ENCODE results near the gene ZNF628. TPM values are rescaled to one million over a fixed set of nuclear protein-coding genes. Genes with fewer than 3 reads are reported as not detected.

Gene ZNF628
- total RNA-seq, 1 experiment from 2014 or later: 21.7 TPM

- POLR2A ChIA-PET: no interaction called here
- intact Hi-C loops (cut with micrococcal nuclease; ENCODE audit: unreplicated experiment): no loop called here
- CTCF ChIA-PET: no interaction called here
- Histone ChIP-seq H3K9me3 (ENCODE audit: control insufficient read depth, insufficient read depth, low read depth, low read length) (no peaks in the 10 kb centered on the region), H3K27me3 (ENCODE audit: control insufficient read depth, insufficient read depth, low read length) (no peaks in the 10 kb centered on the region), H3K36me3 (ENCODE audit: control insufficient read depth, insufficient read depth, low read length) (no peaks in the 10 kb centered on the region), H3K4me1 (ENCODE audit: control insufficient read depth, insufficient read depth, low read length) (peaks cover 21% of the 10 kb centered on the region), H3K27ac (ENCODE audit: low read length) (no peak within 1 kb of the TSS), H3K4me3 (ENCODE audit: low read depth in 2 of 2, low read length in 2 of 2) (no peak within 1 kb of the TSS)
- ATAC-seq: no peak
- no peak for DNase-seq (ENCODE audit: low read depth, low spot score)
- in situ Hi-C loops (cut with HindIII; ENCODE audit: low pct_unique_long_range_greater_than_20kb, low sequenced_read_pairs): no loop called here
- no TSS peak for BruUV-seq (replicated peaks)
- no peak for TF ChIP-seq TCF7L2 (IDR thresholded peaks at IDR 0.05; ENCODE audit: low read depth, low read length)
- TF ChIP-seq SIN3A (IDR thresholded peaks at IDR 0.05; ENCODE audit: borderline replicate concordance, insufficient read depth, low read depth, low read length): no peak
- no peak for TF ChIP-seq POLR2AphosphoS5 (IDR thresholded peaks at IDR 0.05; ENCODE audit: low read depth, low read length)
- TF ChIP-seq REST (IDR thresholded peaks at IDR 0.05; ENCODE audit: insufficient read depth in 1 of 2, low read depth in 2 of 2, low read length in 1 of 2): no peak
- TF ChIP-seq CTCF (IDR thresholded peaks at IDR 0.05): no peak
Measured at GRCh38 chr19:55464662-55465054, 11.8 kb upstream of the ZNF628 start, which contains the start of gene C19orf85. Gene C19orf85, minus strand, starts transcription at chr19:55464751. Its CDS starts 197 bp downstream, at chr19:55464554.

GRCh38 chr19:55465460-55466240 lies 10.8 kb upstream of the ZNF628 start:
- CTCF ChIA-PET: no interaction called here
- H3K9me3 ChIP-seq (ENCODE audit: control insufficient read depth, insufficient read depth, low read depth, low read length): no peaks in the 10 kb centered on the region

More at GRCh38 chr19:55465460-55466240, 10.8 kb upstream of the ZNF628 start:
- Histone ChIP-seq H3K27me3 (ENCODE audit: control insufficient read depth, insufficient read depth, low read length) (no peaks in the 10 kb centered on the region), H3K4me1 (ENCODE audit: control insufficient read depth, insufficient read depth, low read length) (peaks cover 12% of the 10 kb centered on the region; the same call in 1 of the 2 replicates), H3K36me3 (ENCODE audit: control insufficient read depth, insufficient read depth, low read length) (no peaks in the 10 kb centered on the region), H3K27ac (ENCODE audit: low read length) (no peak overlapping the region), H3K4me3 (ENCODE audit: low read depth in 2 of 2, low read length in 2 of 2) (no peak overlapping the region)
- intact Hi-C loops (cut with micrococcal nuclease; ENCODE audit: unreplicated experiment) (no loop called here), in situ Hi-C loops (cut with HindIII; ENCODE audit: low pct_unique_long_range_greater_than_20kb, low sequenced_read_pairs) (no loop called here)
- ATAC-seq (no peak), DNase-seq (ENCODE audit: low read depth, low spot score) (no peak)
- POLR2A ChIA-PET: no interaction called here
- TF ChIP-seq POLR2AphosphoS5 (IDR thresholded peaks at IDR 0.05; ENCODE audit: low read depth, low read length): no peak
- no peak for TF ChIP-seq SIN3A (IDR thresholded peaks at IDR 0.05; ENCODE audit: borderline replicate concordance, insufficient read depth, low read depth, low read length)
- no peak for TF ChIP-seq CTCF (IDR thresholded peaks at IDR 0.05)
- no peak for TF ChIP-seq TCF7L2 (IDR thresholded peaks at IDR 0.05; ENCODE audit: low read depth, low read length)
- TF ChIP-seq REST (IDR thresholded peaks at IDR 0.05; ENCODE audit: insufficient read depth in 1 of 2, low read depth in 2 of 2, low read length in 1 of 2): no peak
- BruUV-seq (replicated peaks): no TSS peak
